A549 (cell line): ENCODE results near the gene KIF5C. TPM values are rescaled to one million over a fixed set of nuclear protein-coding genes. Genes with fewer than 3 reads are reported as not detected.

Source experiments
- ATAC-seq, 2 experiments: fragments of 200-7000 bp in 1 of 2; fragments of >200 bp in 1 of 2; cut with Nextera tagmentation in 1 of 2; cut with Tn5 transposase in 1 of 2; 3 replicates each; pipeline versions ENCODE4 v1.8.0 to v1.9.1; 2018 to 2020; ENCODE audit warnings: mild to moderate bottlenecking in 1 of 2, moderate library complexity in 1 of 2
- CTCF ChIA-PET: fragments of 300-600 bp; sonication (Branson Sonifier 250); formaldehyde crosslinking; extraction: SDS; loops from one replicate; lab custom pipeline; 2021; ENCODE audit warnings: antibody characterized with exemption, inconsistent platforms; lab: Yijun Ruan, JAX
- POLR2A ChIA-PET: fragments of 350-600 bp; formaldehyde crosslinking; extraction: SDS; loops from one replicate; lab custom pipeline; 2021; ENCODE audit warnings: antibody characterized with exemption, inconsistent platforms; lab: Yijun Ruan, JAX
- DNase-seq, 2 experiments: peaks; one replicate each; pipeline versions ENCODE4 v3.0.0 to v3.0.0-alpha.2; 2011 to 2016; ENCODE audit warnings: low read depth in 1 of 2, low spot score in 1 of 2
- FAIRE-seq: peaks from 2 replicates; lab custom pipeline; 2011; peaks lifted over from hg19 to GRCh38; lab: Jason Lieb, UNC
- H3K27ac ChIP-seq, 2 experiments: fragments of >200 bp; sonication (Bioruptor Twin); formaldehyde crosslinking; 3 replicates each; pipeline ENCODE4 v1.5.1; 2016 to 2017
- H3K4me1 ChIP-seq: fragments of >200 bp; sonication (Bioruptor Twin); formaldehyde crosslinking; 3 replicates; pipeline ENCODE4 v1.6.1; 2016
- H3K4me2 ChIP-seq: fragments of >200 bp; sonication (Bioruptor Twin); formaldehyde crosslinking; 3 replicates; pipeline ENCODE4 v1.6.1; 2016
- H3K4me3 ChIP-seq: fragments of >200 bp; sonication (Bioruptor Twin); formaldehyde crosslinking; 3 replicates; pipeline ENCODE4 v1.5.1; 2016
- H3K9me3 ChIP-seq: fragments of >200 bp; sonication (Bioruptor Twin); formaldehyde crosslinking; 3 replicates; pipeline ENCODE4 v1.6.1; 2016
- BHLHE40 ChIP-seq: IDR thresholded peaks from 2 replicates; pipeline ENCODE4 v1.6.1; 2012; ENCODE audit warnings: low read depth, low read length, inconsistent platforms
- CBX8 ChIP-seq: fragments of 200-600 bp; sonication (generic); IDR thresholded peaks from 2 replicates; pipeline ENCODE4 v1.6.1; 2016
- CEBPB ChIP-seq, 2 experiments: fragments of >200 bp in 1 of 2; sonication (Bioruptor Twin) in 1 of 2; formaldehyde crosslinking in 1 of 2; IDR thresholded peaks; 2 replicates each; pipeline ENCODE4 v1.6.1; 2012 to 2016
- CHD2 ChIP-seq: fragments of 150-350 bp; IDR thresholded peaks from 2 replicates; pipeline ENCODE4 v1.6.1; 2014; ENCODE audit warnings: low read length; ENCODE audit not compliant: partially characterized antibody
- CHD4 ChIP-seq: fragments of 200-600 bp; sonication (generic); IDR thresholded peaks from 2 replicates; pipeline ENCODE4 v1.6.1; 2016; ENCODE audit warnings: antibody characterized with exemption, mild to moderate bottlenecking, borderline replicate concordance
- EHMT2 ChIP-seq: fragments of 200-600 bp; sonication (generic); IDR thresholded peaks from 2 replicates; pipeline ENCODE4 v1.6.1; 2016; ENCODE audit warnings: antibody characterized with exemption, low read depth, mild to moderate bottlenecking, moderate library complexity
- EP300 ChIP-seq, 2 experiments: fragments of >200 bp; sonication (Bioruptor Twin); formaldehyde crosslinking; IDR thresholded peaks; 2 replicates in 1 of 2; 3 replicates in 1 of 2; pipeline ENCODE4 v1.6.1; 2016 to 2017
- GATA3 ChIP-seq: IDR thresholded peaks from 2 replicates; pipeline ENCODE4 v1.6.1; 2012; ENCODE audit warnings: borderline replicate concordance
- HDAC2 ChIP-seq: fragments of 200-600 bp; sonication (generic); IDR thresholded peaks from 2 replicates; pipeline ENCODE4 v1.6.1; 2016
- HOXA7 ChIP-seq: fragments of 250-450 bp; sonication (Bioruptor Pico); IDR thresholded peaks from 2 replicates; pipeline ENCODE4 v1.5.0; 2020; ENCODE audit warnings: mild to moderate bottlenecking, moderate library complexity
- HOXB13 ChIP-seq: fragments of 250-450 bp; sonication (Bioruptor Pico); IDR thresholded peaks from 2 replicates; pipeline ENCODE4 v1.5.0; 2020; ENCODE audit warnings: low read depth, mild to moderate bottlenecking, moderate library complexity
- HOXB5 ChIP-seq: fragments of 250-450 bp; sonication (Bioruptor Pico); IDR thresholded peaks from 2 replicates; pipeline ENCODE4 v1.5.0; 2020; ENCODE audit warnings: mild to moderate bottlenecking, moderate library complexity
- JUN ChIP-seq, 2 experiments: fragments of >200 bp; sonication (Bioruptor Twin); formaldehyde crosslinking; IDR thresholded peaks; 2 replicates in 1 of 2; 3 replicates in 1 of 2; pipeline ENCODE4 v1.6.1; 2016 to 2017
- JUNB ChIP-seq: fragments of >200 bp; sonication (Bioruptor Twin); formaldehyde crosslinking; IDR thresholded peaks from 2 replicates; pipeline ENCODE4 v1.6.1; 2016
- NPAS2 ChIP-seq: fragments of 250-450 bp; sonication (Bioruptor Pico); IDR thresholded peaks from 2 replicates; pipeline ENCODE4 v1.8.0; 2022; ENCODE audit warnings: mild to moderate bottlenecking, moderate library complexity, borderline replicate concordance
- POLR2AphosphoS2 ChIP-seq: conservative IDR thresholded peaks from 2 replicates; pipeline ENCODE4 v1.6.1; 2012; ENCODE audit warnings: low read length, improper control_type of control experiment, inconsistent platforms
- RAD21 ChIP-seq, 2 experiments: fragments of >200 bp in 1 of 2; sonication (Bioruptor Twin) in 1 of 2; formaldehyde crosslinking in 1 of 2; IDR thresholded peaks in 1 of 2; conservative IDR thresholded peaks in 1 of 2; 2 replicates in 1 of 2; 3 replicates in 1 of 2; pipeline ENCODE4 v1.6.1; 2012 to 2018; ENCODE audit warnings: inconsistent platforms in 1 of 2
- RFX5 ChIP-seq: fragments of 450-650 bp; IDR thresholded peaks from 2 replicates; pipeline ENCODE4 v1.7.1; 2014; ENCODE audit warnings: antibody characterized with exemption, mild to moderate bottlenecking, moderate library complexity
- RNF2 ChIP-seq: fragments of 200-600 bp; sonication (generic); IDR thresholded peaks from 2 replicates; pipeline ENCODE4 v1.6.1; 2016; ENCODE audit warnings: low read depth, mild to moderate bottlenecking, antibody characterized with exemption, moderate library complexity, borderline replicate concordance
- TFCP2L1 ChIP-seq: fragments of 250-450 bp; sonication (Bioruptor Pico); IDR thresholded peaks from 2 replicates; pipeline ENCODE4 v1.5.0; 2021; ENCODE audit warnings: mild to moderate bottlenecking
- ZNF302 ChIP-seq: fragments of 250-450 bp; sonication (Bioruptor Pico); IDR thresholded peaks from 2 replicates; pipeline ENCODE4 v1.9.0; 2021; ENCODE audit warnings: inconsistent platforms, mild to moderate bottlenecking, moderate library complexity
- ZSCAN20 ChIP-seq: fragments of 250-450 bp; sonication (Bioruptor Pico); IDR thresholded peaks from 2 replicates; pipeline ENCODE4 v1.8.0; 2022; ENCODE audit warnings: mild to moderate bottlenecking, moderate library complexity
- WGBS: methylation state at CpG from one replicate; pipeline ENCODE4 v1.1.6; 2017; ENCODE audit errors: missing lambda C conversion rate; 5-methylcytosine and 5-hydroxymethylcytosine counted together
- polyA plus RNA-seq, 4 experiments: library from polyadenylated mRNA; depleted of rRNA in 3 of 4; stranded (reverse); fragments of >200 nt; fragmentation: RNase III in 1 of 4; extraction: RNeasy Plus Mini Kit Qiagen cat#74134 plus additional on column Dnase treatment in 1 of 4; gene quantifications; 2 replicates in 3 of 4; 3 replicates in 1 of 4; pipeline ENCODE4 v1.2.3, GENCODE V29; 2011 to 2017
- TF ChIP-seq, protein P1 (sequence below): fragments of 250-450 bp; sonication (Bioruptor Pico); IDR thresholded peaks from 2 replicates; pipeline ENCODE4 v1.5.0; 2020; ENCODE audit warnings: low read depth, mild to moderate bottlenecking, moderate library complexity
- TF ChIP-seq, protein P2 (sequence below): fragments of >200 bp; sonication (Bioruptor Twin); formaldehyde crosslinking; IDR thresholded peaks from 3 replicates; pipeline ENCODE4 v1.5.1; 2016
- TF ChIP-seq, protein P3 (sequence below): fragments of 450-650 bp; IDR thresholded peaks from 2 replicates; pipeline ENCODE4 v1.6.1; 2014; ENCODE audit warnings: antibody characterized with exemption

KIF5C gene
- polyA plus RNA-seq, 2 of the 4 experiments (the other 2 are of a cell fraction) = 0.27 to 0.30 TPM

DNA sequence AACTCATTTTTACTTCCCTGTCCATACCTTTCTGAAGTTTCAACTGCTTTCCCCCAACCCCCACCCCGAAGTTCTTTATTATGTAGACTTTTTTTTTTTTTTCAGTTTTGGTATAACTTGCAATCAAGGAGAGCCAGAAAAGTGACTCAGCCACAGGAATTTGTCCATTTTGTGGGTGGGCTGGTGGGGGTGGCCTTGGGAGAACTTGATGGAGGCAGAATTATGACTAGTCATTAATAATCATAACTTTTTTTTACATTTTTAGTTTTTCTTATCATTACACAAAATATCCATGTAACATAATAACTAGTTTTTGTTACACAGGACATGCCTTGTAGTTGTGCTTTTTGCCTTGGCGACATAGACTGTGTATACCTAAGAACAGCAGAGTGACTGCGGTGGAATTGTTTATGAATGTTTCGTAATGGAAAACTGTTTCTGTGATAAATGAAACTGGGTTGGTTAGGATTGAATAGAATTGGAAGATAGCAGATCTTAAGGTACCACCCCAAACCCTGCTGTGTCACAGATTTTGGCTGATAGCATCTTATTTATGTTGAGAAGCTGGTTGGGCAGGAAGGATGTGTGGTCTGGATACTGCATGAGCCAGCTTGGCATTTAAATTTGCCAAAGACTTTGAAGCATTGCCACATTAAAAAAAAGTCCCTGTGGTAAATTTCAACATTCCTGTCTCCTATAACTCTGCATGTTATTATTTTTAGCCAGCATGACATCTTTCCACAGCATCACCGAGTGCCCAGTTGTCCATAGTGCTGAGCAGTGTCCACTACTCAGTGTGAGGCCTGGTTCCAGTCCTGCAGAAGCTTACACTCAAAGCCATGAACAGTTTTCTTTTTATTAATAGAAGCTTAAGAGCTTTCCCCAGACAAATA is 194.2 kb downstream of the KIF5C start:
- H3K4me1 ChIP-seq = no peaks in the 10 kb centered on the region
- no peak overlapping the region for H3K4me2 ChIP-seq
- no peak overlapping the region for H3K27ac ChIP-seq
- DNase-seq (no peak), FAIRE-seq (no peak), ATAC-seq (no peak)
- H3K4me3 ChIP-seq = no peak overlapping the region
- H3K9me3 ChIP-seq = no peaks in the 10 kb centered on the region
- POLR2A ChIA-PET = no interaction called here
- CTCF ChIA-PET = no interaction called here
- TF ChIP-seq ZNF302 (CRISPR knock-in tag) = no peak
- no peak for TF ChIP-seq CEBPB (IDR thresholded peaks at IDR 0.05)
- no peak for TF ChIP-seq BHLHE40
- TF ChIP-seq NPAS2 (CRISPR knock-in tag) = no peak
- no peak for TF ChIP-seq EP300 (IDR thresholded peaks at IDR 0.05)
- no peak for TF ChIP-seq ZSCAN20 (CRISPR knock-in tag)
- TF ChIP-seq EHMT2 = no peak
- TF ChIP-seq HDAC2 = no peak
- TF ChIP-seq, protein P1, sequence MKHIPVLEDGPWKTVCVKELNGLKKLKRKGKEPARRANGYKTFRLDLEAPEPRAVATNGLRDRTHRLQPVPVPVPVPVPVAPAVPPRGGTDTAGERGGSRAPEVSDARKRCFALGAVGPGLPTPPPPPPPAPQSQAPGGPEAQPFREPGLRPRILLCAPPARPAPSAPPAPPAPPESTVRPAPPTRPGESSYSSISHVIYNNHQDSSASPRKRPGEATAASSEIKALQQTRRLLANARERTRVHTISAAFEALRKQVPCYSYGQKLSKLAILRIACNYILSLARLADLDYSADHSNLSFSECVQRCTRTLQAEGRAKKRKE = no peak
- TF ChIP-seq CHD4 = no peak
- no peak for TF ChIP-seq JUNB
- TF ChIP-seq, protein P2, sequence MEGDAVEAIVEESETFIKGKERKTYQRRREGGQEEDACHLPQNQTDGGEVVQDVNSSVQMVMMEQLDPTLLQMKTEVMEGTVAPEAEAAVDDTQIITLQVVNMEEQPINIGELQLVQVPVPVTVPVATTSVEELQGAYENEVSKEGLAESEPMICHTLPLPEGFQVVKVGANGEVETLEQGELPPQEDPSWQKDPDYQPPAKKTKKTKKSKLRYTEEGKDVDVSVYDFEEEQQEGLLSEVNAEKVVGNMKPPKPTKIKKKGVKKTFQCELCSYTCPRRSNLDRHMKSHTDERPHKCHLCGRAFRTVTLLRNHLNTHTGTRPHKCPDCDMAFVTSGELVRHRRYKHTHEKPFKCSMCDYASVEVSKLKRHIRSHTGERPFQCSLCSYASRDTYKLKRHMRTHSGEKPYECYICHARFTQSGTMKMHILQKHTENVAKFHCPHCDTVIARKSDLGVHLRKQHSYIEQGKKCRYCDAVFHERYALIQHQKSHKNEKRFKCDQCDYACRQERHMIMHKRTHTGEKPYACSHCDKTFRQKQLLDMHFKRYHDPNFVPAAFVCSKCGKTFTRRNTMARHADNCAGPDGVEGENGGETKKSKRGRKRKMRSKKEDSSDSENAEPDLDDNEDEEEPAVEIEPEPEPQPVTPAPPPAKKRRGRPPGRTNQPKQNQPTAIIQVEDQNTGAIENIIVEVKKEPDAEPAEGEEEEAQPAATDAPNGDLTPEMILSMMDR = no peak
- TF ChIP-seq CBX8 = no peak
- no peak for TF ChIP-seq RFX5
- TF ChIP-seq RAD21 (conservative IDR thresholded peaks at IDR 0.05 in 1 of 2, IDR thresholded peaks at IDR 0.05 in 1 of 2) = no peak
- WGBS = 54% methylated on average over 5 of the region's 5 CpGs

DNA sequence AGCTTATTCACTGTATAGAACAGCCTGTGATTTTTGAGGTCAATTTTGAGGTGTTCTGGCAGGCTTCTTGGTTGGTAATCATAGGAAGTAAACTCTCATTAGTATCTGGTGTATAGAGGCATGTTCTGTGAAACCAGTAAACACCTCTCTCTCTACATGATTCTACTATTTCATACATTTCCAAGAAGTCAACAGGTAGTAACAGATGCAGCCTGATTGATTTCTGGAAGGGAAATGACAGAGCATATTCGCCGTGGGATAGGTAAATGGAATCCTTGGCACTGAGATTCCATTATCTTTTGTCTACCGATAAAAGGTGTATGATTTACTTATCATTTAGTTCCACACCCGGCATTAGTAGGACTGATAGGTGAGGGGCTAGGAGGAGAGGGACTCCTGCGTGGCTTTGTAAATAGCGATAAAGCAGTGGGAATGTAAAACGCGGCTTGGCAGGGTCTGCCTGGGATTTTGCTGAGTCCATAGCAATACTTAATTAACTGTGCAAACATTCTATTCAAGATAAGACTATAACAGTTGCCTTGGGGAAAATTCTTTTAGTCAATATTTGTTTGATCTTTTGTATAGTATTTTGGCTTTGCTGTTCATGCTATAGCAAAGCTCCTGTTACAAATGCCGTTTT is 195.8 kb downstream of the KIF5C start:
- H3K4me2 ChIP-seq = no peak overlapping the region
- no peaks in the 10 kb centered on the region for H3K9me3 ChIP-seq
- 29% methylated on average over 9 of the region's 9 CpGs for WGBS
- DNase-seq (no peak), FAIRE-seq (no peak), ATAC-seq (no peak)
- no peak overlapping the region for H3K4me3 ChIP-seq
- no peaks in the 10 kb centered on the region for H3K4me1 ChIP-seq
- ChIA-PET CTCF (no interaction called here), POLR2A (no interaction called here)
- TF ChIP-seq JUN (IDR thresholded peaks at IDR 0.05) (no peak), RNF2 (no peak), RAD21 (conservative IDR thresholded peaks at IDR 0.05 in 1 of 2, IDR thresholded peaks at IDR 0.05 in 1 of 2) (no peak), HOXB13 (CRISPR knock-in tag) (no peak), HOXA7 (CRISPR knock-in tag) (no peak)
- H3K27ac ChIP-seq = no peak overlapping the region

DNA sequence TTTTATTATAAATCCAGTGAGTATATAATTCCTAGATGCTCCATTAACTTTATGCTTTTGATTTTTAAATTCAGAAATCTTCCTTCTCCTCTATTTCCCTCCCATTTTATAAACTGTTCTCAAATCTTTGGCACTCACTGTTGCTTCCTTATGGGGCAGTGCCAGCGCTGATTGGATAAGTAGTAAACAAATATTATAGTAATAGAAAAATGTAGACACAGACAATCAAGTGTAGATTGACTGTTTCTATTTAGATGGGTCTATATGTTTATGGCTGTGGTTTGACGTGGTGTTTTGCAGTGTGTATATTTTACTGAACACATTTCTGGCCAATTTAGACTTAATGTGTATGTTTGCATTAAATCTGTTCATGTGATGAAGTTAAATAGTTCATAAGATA is 200.1 kb downstream of the KIF5C start:
- no peak overlapping the region for H3K4me3 ChIP-seq
- POLR2A ChIA-PET = no interaction called here
- no peak for TF ChIP-seq BHLHE40
- no peak for TF ChIP-seq HOXB5 (CRISPR knock-in tag)
- TF ChIP-seq, protein P3, sequence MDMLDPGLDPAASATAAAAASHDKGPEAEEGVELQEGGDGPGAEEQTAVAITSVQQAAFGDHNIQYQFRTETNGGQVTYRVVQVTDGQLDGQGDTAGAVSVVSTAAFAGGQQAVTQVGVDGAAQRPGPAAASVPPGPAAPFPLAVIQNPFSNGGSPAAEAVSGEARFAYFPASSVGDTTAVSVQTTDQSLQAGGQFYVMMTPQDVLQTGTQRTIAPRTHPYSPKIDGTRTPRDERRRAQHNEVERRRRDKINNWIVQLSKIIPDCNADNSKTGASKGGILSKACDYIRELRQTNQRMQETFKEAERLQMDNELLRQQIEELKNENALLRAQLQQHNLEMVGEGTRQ = no peak
- no peak for TF ChIP-seq GATA3
- no peak for TF ChIP-seq TFCP2L1 (CRISPR knock-in tag)
- no peak for TF ChIP-seq ZSCAN20 (CRISPR knock-in tag)
- TF ChIP-seq RFX5 = no peak
- no peak for TF ChIP-seq POLR2AphosphoS2
- no peak for TF ChIP-seq CHD2
- TF ChIP-seq, all 56 proteins: peak for 0
- no peak overlapping the region for H3K27ac ChIP-seq
- FAIRE-seq (no peak), ATAC-seq (no peak), DNase-seq (no peak)
- no peaks in the 10 kb centered on the region for H3K9me3 ChIP-seq
- no peak overlapping the region for H3K4me2 ChIP-seq
- H3K4me1 ChIP-seq = no peaks in the 10 kb centered on the region
- CTCF ChIA-PET = interaction anchor here (1.6 kb wide), 1 partner anchor 486 kb away, joined by 4 read pairs; no protein-coding TSS in a partner anchor
- WGBS = 37% methylated on average over 2 of the region's 2 CpGs
